ENCODE results near the gene MAD1L1.

The MAD1L1 gene

DNA sequence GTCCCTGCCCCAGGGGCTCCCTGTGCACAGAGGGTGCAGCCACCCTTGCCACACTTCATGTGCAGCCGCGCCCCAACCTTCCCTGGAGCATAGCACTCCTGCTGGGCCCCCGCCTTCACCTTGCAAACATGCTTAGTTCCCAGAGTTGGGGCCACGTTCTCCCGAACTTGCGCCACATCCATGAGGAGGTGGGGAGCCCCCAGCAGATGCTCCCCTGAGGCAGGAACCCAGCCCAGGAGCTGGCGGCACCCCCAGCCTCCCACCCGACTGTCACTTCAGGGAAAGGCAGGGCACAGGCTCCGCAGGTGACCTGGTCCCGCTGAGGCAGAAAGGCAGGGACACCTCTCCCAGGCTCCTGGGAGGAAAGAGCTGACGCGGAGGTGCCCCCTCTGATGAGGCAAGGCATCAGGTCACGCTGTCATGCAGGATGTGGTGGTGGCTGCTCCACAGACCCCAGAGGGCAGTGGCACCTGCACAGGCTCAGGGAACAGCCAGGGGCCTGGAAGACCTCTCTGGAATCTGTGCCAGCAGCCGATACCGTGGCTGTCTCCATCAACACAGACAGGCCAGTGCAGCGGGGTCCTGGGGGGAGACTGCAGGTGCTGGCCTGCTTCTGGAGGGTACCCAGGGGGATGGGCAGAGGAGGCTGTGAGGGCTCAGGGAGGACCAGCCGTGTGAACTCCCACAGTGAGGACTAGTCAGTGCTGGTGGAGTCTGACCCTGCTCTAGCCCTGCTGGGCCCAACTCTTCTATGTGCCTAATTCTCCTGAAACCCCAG is 221.3 kb downstream of the MAD1L1 start:
- Histone ChIP-seq H3K9ac (ENCODE audit: low read depth, low read length) (0 out of 2 replicates have a peak overlapping the region, but pooled peaks have one; percentile 5), H3K36me3 (ENCODE audit: insufficient read depth, low read length) (0 out of 2 replicates have a peak, but pooled peaks cover 5% of the 10 kb centered on the region), H3K9me3 (ENCODE audit: insufficient read depth, low read depth, low read length) (no peaks in the 10 kb centered on the region), H3K27ac (ENCODE audit: low read depth, low read length) (no peak overlapping the region), H3K4me1 (ENCODE audit: insufficient read depth, low read length) (no peaks in the 10 kb centered on the region), H3K27me3 (ENCODE audit: insufficient read depth, low read length) (no peaks in the 10 kb centered on the region), H3K4me3 (ENCODE audit: low read length) (no peak overlapping the region)
- WGBS = 95% methylated on average over 17 of the region's 17 CpGs

DNA sequence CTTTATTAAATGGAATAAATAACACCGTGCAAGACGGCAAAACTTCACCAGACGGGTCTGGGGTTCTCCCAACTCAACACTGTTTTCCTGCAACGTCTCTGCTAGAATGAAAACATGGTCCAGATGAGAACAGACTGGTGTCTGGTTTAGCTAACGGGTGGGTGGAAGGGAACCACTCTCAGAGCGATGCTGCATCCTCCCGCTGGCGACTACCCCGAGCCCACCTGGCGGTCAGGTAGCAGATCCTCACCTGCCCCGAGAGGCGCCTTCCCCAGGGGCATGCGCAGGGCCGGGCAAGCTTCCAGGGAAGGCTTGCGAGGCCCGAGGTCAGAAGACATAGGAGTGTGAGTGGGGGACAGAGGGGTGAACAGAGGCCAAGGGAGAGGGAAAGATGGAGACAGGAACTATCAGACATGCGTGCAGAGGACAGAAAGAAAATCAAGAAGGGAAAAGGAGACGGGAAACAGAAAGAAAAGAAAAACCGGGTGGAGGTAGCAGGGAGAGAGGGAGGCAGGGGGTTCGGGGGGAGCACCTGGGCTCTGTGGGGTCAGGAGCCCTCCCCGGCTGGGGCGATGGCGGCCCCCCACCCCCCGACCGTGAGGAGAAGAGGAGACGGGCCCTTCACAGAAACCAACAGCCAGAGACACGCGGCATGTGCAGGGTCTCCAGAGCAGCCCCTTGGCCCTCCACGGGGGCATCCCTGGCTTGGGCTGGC is 222.0 kb downstream of the MAD1L1 start:
- no peaks in the 10 kb centered on the region for H3K27me3 ChIP-seq (ENCODE audit: insufficient read depth, low read length)

DNA sequence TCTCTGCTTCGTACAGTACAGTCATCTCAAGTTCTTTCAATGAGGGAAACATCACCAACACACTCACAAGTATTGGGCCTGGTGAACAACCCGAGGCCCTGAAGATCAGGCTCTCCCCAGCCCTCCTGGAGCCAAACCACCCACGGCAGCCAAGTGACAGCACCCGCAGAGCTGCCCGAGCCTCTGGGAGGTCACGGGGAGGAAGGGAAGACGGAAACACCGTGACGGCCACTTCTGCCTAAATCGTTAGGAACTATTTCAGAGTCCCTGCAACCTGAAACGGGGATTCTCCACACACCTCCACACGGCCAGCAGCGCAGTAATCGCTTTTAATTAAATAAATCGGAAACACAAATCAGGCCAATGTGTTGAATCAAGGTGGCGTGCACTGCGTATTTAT is 222.6 kb downstream of the MAD1L1 start:
- Histone ChIP-seq H3K36me3 (ENCODE audit: insufficient read depth, low read length) (0 out of 2 replicates have a peak, but pooled peaks cover 5% of the 10 kb centered on the region), H3K4me1 (ENCODE audit: insufficient read depth, low read length) (no peaks in the 10 kb centered on the region), H3K9ac (ENCODE audit: low read depth, low read length) (no peak overlapping the region), H3K27me3 (ENCODE audit: insufficient read depth, low read length) (no peaks in the 10 kb centered on the region), H3K27ac (ENCODE audit: low read depth, low read length) (no peak overlapping the region), H3K9me3 (ENCODE audit: insufficient read depth, low read depth, low read length) (no peaks in the 10 kb centered on the region), H3K4me3 (ENCODE audit: low read length) (no peak overlapping the region)
- WGBS = 96% methylated on average over 17 of the region's 17 CpGs

More for the DNA sequence above, 222.0 kb downstream of the MAD1L1 start:
- H3K4me1 ChIP-seq (ENCODE audit: insufficient read depth, low read length) = no peaks in the 10 kb centered on the region
- H3K36me3 ChIP-seq (ENCODE audit: insufficient read depth, low read length) = 0 out of 2 replicates have a peak, but pooled peaks cover 5% of the 10 kb centered on the region
- H3K27ac ChIP-seq (ENCODE audit: low read depth, low read length) = no peak overlapping the region
- H3K9me3 ChIP-seq (ENCODE audit: insufficient read depth, low read depth, low read length) = no peaks in the 10 kb centered on the region
- no peak overlapping the region for H3K4me3 ChIP-seq (ENCODE audit: low read length)
- H3K9ac ChIP-seq (ENCODE audit: low read depth, low read length) = no peak overlapping the region
- 93% methylated on average over 29 of the region's 29 CpGs for WGBS

DNA sequence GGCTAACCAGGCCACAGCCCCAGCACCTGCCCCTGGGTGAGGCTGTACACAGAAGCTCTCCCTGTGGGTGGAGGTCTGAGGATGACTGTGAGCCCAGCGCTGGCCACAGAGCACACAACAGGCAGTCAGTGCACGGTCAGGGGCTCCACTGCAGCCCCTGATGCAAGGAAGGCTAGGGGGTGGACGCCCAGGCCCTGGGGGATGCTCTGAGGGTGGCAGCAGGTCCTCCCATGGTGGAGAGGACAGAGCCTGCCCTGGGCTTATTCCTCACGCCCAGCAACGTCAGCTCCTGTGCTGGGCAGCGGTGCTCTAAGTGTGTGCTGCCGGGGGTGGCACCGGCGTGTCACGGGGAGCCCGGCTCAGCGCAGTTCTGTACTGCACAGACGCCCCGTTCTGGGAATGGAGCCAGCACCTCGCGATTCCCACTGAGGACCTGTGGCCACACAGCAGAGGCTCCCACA is 223.2 kb downstream of the MAD1L1 start:
- WGBS = 96% methylated on average over 16 of the region's 16 CpGs
- Histone ChIP-seq H3K27me3 (ENCODE audit: insufficient read depth, low read length) (no peaks in the 10 kb centered on the region), H3K4me3 (ENCODE audit: low read length) (no peak overlapping the region), H3K9ac (ENCODE audit: low read depth, low read length) (no peak overlapping the region), H3K4me1 (ENCODE audit: insufficient read depth, low read length) (no peaks in the 10 kb centered on the region), H3K36me3 (ENCODE audit: insufficient read depth, low read length) (0 out of 2 replicates have a peak, but pooled peaks cover 5% of the 10 kb centered on the region), H3K9me3 (ENCODE audit: insufficient read depth, low read depth, low read length) (no peaks in the 10 kb centered on the region), H3K27ac (ENCODE audit: low read depth, low read length) (no peak overlapping the region)

DNA sequence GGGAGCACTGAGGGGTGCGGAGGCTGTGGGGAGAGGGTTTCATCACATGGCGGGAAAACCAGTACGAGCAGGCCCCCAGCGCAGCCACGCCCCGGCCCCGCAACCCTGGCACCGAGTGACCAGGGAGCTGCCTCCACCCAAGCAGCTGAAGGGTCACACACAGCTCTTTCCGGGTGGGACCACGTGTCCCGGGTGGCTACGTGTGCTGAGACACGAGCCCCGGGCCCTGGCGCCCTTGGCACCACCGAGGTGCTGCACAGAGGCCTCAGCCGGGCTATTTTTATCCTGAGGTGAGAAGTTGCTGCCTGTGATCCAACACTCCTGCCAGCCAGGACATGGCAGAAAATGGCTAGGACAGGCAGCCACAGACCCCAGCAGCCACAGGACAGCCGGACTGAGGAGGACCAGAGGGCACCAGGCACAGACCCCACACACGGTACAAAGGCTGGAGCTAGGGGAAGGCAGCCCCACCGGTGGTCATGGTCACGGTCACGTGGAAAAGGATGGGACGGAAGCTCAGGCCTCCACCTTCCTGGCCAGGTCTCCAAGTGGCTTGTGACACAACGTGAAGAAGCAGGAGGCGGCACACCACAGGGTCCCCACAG is 223.7 kb downstream of the MAD1L1 start:
- Histone ChIP-seq H3K27me3 (ENCODE audit: insufficient read depth, low read length) (no peaks in the 10 kb centered on the region), H3K9me3 (ENCODE audit: insufficient read depth, low read depth, low read length) (no peaks in the 10 kb centered on the region), H3K4me1 (ENCODE audit: insufficient read depth, low read length) (no peaks in the 10 kb centered on the region), H3K4me3 (ENCODE audit: low read length) (no peak overlapping the region), H3K27ac (ENCODE audit: low read depth, low read length) (no peak overlapping the region), H3K9ac (ENCODE audit: low read depth, low read length) (no peak overlapping the region; the same call in 1 of the 2 replicates), H3K36me3 (ENCODE audit: insufficient read depth, low read length) (0 out of 2 replicates have a peak, but pooled peaks cover 5% of the 10 kb centered on the region)
- WGBS = 95% methylated on average over 25 of the region's 25 CpGs

DNA sequence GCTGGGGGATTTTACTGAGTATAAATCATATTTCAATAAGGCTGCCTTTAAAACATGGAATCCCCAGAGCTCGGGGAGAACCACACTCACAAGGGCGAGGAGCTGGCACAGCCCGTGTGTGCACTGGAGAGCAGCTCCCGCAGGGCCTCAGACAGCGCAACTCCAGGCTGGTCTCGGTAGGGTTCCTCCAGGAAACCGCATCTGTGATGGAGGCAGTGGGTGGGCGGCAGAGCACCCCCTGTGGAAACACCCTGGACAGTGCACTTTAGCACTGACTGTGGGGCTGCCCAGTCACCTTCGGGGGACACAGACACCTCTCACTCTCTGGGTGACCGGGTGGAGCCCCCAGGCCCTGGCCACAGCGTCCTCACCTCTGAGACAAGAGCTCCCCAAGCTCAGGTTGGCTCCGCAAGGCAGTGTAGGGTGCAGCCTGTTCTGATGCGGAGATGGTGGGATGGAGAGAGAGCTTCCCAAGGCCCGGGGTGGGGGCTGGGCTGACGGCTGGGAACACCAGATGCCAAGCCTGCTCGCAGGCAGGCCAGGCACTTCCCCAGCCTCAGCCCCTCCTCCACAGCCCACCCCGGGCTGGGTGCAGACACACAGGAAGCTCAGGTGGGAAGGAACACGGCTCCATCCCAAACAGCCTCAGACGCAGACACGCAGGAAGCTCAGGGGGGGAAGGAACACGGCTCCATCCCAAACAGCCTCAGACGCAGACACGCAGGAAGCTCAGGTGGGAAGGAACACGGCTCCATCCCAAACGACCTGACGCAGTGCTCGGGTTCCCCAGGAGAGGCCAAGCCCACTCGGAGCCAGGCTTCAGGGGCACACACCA is 224.4 kb downstream of the MAD1L1 start:
- WGBS = 91% methylated on average over 28 of the region's 28 CpGs
- Histone ChIP-seq H3K4me1 (ENCODE audit: insufficient read depth, low read length) (no peaks in the 10 kb centered on the region), H3K36me3 (ENCODE audit: insufficient read depth, low read length) (0 out of 2 replicates have a peak, but pooled peaks cover 3% of the 10 kb centered on the region), H3K27me3 (ENCODE audit: insufficient read depth, low read length) (no peaks in the 10 kb centered on the region), H3K4me3 (ENCODE audit: low read length) (no peak overlapping the region), H3K27ac (ENCODE audit: low read depth, low read length) (no peak overlapping the region), H3K9me3 (ENCODE audit: insufficient read depth, low read depth, low read length) (no peaks in the 10 kb centered on the region), H3K9ac (ENCODE audit: low read depth, low read length) (no peak overlapping the region)

DNA sequence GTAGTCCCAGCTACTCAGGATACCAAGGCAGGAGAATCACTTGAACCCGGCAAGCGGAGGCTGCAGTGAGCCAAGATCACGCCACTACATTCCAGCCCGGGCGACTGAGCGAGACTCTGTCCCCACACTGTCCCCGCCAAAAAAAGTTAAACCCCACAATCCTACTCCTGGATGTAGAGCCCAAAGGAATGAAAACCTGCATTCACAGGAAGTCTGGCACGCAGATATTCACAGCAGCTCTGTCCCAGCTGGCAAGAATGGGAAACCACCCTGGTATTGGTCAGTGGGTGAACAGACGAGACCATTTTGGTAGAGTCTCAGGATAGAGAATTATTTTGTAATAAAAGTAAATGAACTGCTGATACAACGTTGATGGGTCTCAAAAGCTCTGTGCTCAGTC is 225.2 kb downstream of the MAD1L1 start:
- Histone ChIP-seq H3K9ac (ENCODE audit: low read depth, low read length) (no peak overlapping the region), H3K4me1 (ENCODE audit: insufficient read depth, low read length) (no peaks in the 10 kb centered on the region), H3K27me3 (ENCODE audit: insufficient read depth, low read length) (no peaks in the 10 kb centered on the region), H3K4me3 (ENCODE audit: low read length) (no peak overlapping the region), H3K9me3 (ENCODE audit: insufficient read depth, low read depth, low read length) (no peaks in the 10 kb centered on the region), H3K27ac (ENCODE audit: low read depth, low read length) (no peak overlapping the region), H3K36me3 (ENCODE audit: insufficient read depth, low read length) (no peaks in the 10 kb centered on the region)
- WGBS = 96% methylated on average over 10 of the region's 10 CpGs

DNA sequence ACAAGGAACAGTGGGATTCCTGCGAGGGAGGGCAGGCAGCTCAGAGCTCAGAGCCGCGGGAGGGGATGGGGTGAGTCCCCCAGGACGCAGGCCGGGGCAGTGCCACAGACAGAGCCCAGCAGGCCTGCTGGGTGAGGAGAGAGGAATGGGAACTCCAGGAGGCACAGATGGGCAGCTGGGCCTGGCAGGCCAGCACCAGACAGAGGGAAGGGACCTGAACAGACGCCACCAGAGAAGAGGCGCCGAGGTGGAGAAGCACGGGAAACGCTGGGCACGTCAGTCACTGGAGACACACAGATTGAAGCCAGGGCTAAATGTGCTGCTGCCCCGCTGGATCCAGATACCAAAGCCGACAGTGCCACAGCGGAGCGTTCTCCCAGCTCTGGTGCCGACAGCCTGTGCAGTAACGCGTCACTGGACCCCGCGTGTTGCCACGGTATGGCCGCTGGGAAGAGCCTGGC is 225.8 kb downstream of the MAD1L1 start:
- H3K9me3 ChIP-seq (ENCODE audit: insufficient read depth, low read depth, low read length) = no peaks in the 10 kb centered on the region
- WGBS = 93% methylated on average over 22 of the region's 22 CpGs
- H3K4me1 ChIP-seq (ENCODE audit: insufficient read depth, low read length) = no peaks in the 10 kb centered on the region
- H3K4me3 ChIP-seq (ENCODE audit: low read length) = no peak overlapping the region
- H3K27ac ChIP-seq (ENCODE audit: low read depth, low read length) = no peak overlapping the region
- H3K36me3 ChIP-seq (ENCODE audit: insufficient read depth, low read length) = no peaks in the 10 kb centered on the region
- H3K9ac ChIP-seq (ENCODE audit: low read depth, low read length) = no peak overlapping the region
- no peaks in the 10 kb centered on the region for H3K27me3 ChIP-seq (ENCODE audit: insufficient read depth, low read length)

DNA sequence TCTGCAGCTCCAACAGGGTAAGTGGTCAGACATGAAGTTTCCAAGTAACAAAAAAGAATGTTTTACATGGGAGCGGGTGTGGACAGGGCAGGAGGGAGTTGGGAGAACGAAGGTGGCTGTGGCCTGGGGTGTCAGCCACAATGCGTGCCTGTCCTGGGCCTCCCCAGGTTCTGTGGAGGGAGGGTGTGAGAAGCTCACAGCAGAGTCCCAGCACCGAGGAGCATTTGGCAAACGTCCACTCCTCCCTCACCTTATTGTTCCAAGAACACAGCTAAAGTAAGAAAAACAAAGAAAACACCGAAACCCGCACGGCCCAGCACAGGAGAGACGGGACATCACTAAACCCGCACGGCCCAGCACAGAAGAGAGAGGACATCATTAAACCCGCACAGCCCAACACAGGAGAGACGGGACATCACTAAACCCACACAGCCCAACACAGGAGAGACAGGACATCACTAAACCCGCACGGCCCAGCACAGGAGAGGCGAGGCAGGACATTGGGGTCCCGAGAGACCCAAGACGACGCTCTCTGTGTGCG is 226.4 kb downstream of the MAD1L1 start:
- no peak overlapping the region for H3K9ac ChIP-seq (ENCODE audit: low read depth, low read length)
- H3K27me3 ChIP-seq (ENCODE audit: insufficient read depth, low read length) = no peaks in the 10 kb centered on the region
- H3K27ac ChIP-seq (ENCODE audit: low read depth, low read length) = no peak overlapping the region; the same call in 1 of the 2 replicates
- H3K36me3 ChIP-seq (ENCODE audit: insufficient read depth, low read length) = no peaks in the 10 kb centered on the region
- WGBS = 93% methylated on average over 20 of the region's 20 CpGs
- no peaks in the 10 kb centered on the region for H3K4me1 ChIP-seq (ENCODE audit: insufficient read depth, low read length)
- no peaks in the 10 kb centered on the region for H3K9me3 ChIP-seq (ENCODE audit: insufficient read depth, low read depth, low read length)
- H3K4me3 ChIP-seq (ENCODE audit: low read length) = no peak overlapping the region

DNA sequence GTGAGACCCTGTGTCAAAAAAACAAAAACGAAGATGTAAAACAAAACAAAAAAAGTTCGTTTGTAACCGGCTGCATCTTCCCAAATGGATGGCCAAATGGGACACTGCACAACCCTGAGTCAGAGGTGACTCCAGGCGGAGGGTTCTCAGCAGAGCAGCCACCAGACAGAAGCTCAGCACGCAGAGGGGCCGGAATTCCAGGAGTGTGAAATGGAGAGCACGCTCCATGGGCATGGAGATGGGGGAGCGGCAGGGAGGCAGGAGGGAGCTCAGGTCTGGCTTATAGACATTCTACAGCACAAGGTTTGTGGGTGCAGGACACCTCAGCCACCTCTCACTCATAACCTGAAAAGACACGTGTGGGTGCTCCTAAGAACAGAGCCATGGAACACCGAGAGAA is 227.0 kb downstream of the MAD1L1 start:
- Histone ChIP-seq H3K27ac (ENCODE audit: low read depth, low read length) (no peak overlapping the region; the same call in 1 of the 2 replicates), H3K27me3 (ENCODE audit: insufficient read depth, low read length) (no peaks in the 10 kb centered on the region), H3K4me3 (ENCODE audit: low read length) (no peak overlapping the region), H3K4me1 (ENCODE audit: insufficient read depth, low read length) (no peaks in the 10 kb centered on the region), H3K9me3 (ENCODE audit: insufficient read depth, low read depth, low read length) (no peaks in the 10 kb centered on the region), H3K9ac (ENCODE audit: low read depth, low read length) (no peak overlapping the region), H3K36me3 (ENCODE audit: insufficient read depth, low read length) (no peaks in the 10 kb centered on the region)
- WGBS = 93% methylated on average over 10 of the region's 10 CpGs

Data from HUES64 (cell line).